Measurements from ENCODE around the gene ATRNL1.

ATRNL1 gene

GRCh38 chr10:115972426-115972825 is 879.3 kb downstream of the ATRNL1 start:
- DNase-seq (ENCODE audit: extremely low read depth in 1 of 2, low read depth in 1 of 2) = no peak

DNA sequence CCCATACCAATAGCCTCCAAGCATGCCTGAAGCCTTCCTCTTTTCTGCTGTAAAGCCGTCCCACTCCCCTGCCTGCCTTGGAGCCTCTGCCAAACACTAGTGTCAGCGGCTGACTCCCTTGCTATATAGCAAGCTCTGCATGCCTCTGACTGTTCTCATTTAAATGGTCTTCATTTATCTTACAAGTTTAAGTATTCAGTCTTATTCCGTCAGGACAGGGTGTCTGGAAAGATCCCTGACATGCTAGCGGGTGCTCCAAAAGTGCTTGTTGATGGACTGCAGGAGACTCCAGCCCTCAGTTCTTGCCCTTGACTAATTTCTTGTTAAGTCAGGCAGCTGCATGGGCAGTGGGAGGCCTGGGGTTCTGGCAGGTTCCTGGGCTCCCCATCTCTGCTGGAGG is 881.2 kb downstream of the ATRNL1 start:
- DNase-seq (ENCODE audit: extremely low read depth in 1 of 2, low read depth in 1 of 2) = no peak

DNA sequence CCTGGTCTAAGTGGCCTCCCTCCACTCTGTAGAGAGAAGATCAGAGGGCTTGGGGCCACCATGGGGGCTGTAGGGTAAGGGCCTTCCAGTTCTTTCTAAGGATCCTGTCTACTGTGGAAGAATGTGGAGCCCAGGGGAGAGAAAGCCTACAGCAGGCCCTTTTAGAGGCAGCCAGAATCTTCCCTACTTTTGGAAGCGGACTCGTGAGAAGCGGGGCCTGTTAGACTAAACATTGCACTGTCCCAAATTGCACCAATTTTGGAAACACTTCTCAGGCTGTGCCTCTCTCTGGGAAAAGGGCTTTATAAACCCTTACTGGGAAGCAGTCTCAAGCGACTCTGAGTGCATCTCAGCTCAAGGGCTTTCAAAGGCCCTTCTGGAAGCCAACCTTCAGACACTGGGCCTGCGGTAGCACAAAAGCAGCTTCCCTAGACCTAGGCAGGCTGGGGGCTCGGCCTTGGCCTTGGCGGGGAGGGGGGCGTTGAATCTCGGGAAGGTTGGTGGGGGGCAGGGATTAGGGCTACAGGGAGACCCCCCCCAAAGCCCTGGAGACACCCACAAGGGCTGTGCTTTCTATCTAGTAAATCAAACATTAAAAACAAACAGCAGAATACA is 881.8 kb downstream of the ATRNL1 start:
- DNase-seq (ENCODE audit: extremely low read depth in 1 of 2, low read depth in 1 of 2) = no peak

GRCh38 chr10:115975506-115975905 is 882.3 kb downstream of the ATRNL1 start:
- no peak for DNase-seq (ENCODE audit: extremely low read depth in 1 of 2, low read depth in 1 of 2)

DNA sequence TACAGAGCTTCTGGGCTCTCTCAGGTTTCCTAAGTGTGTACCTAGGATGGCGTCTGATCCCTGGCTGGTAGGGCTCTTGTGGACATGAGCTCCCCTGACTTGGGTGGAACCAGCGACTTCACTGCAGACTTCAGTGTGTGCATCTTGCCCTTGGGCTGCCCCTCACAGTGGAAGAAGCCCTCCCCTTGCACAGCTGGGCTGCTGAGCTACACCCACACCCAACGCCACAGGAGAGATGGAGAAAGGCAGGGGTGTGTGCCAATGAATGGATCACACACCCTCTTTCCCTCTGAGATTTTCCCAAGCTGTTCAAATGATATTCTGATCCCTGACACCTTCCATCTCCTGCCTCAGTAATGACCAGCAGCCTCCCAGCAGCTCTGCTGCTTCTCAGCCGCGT is 883.2 kb downstream of the ATRNL1 start:
- no peak for DNase-seq (ENCODE audit: extremely low read depth in 1 of 2, low read depth in 1 of 2)

- DNase-seq (ENCODE audit: extremely low read depth in 1 of 2, low read depth in 1 of 2) = no peak
These were observed 884.7 kb downstream of the ATRNL1 start for GRCh38 chr10:115977855-115978254.

DNA sequence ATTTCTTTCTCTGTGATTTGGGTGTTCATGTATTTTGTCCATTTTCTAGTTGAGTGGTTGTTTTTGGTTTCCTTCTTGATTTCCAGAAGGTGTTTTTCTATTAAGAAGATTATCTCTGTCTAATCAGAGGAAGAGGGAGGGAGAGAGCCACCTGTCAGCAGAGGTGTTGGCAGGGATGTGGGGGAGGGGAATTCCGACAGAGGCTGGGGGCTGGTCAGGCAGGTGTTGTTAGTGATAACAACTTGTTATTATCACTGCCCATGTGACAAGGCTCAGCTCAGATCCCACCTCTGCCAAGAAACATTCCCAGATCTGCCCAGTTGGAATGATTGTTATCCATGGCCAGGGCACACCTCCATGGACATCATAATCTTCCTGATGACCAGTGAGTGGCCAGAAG is 886.4 kb downstream of the ATRNL1 start:
- DNase-seq (ENCODE audit: extremely low read depth in 1 of 2, low read depth in 1 of 2) = no peak

- DNase-seq (ENCODE audit: extremely low read depth in 1 of 2, low read depth in 1 of 2) = no peak
These were observed 887.3 kb downstream of the ATRNL1 start for GRCh38 chr10:115980470-115980869.

DNA sequence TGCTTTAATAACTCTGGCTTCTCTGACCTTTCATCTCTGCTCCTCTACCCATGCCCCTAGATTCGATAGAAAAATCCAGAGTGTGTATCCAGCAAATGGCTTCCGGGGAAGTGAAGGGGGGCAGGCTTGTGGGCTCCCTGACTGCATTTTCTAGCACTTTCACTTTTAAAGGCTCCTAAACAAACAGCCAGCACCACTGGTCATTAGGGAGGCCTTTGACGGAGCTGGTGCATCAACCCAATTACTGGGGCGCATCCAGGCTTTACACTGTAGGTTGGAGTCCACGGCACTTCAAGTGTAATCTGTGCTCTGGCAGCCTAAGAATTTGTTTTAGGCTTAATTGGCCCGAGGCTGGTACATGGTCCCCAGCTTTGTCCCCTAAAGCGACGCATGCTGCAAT is 887.9 kb downstream of the ATRNL1 start:
- no peak for DNase-seq (ENCODE audit: extremely low read depth in 1 of 2, low read depth in 1 of 2)

DNA sequence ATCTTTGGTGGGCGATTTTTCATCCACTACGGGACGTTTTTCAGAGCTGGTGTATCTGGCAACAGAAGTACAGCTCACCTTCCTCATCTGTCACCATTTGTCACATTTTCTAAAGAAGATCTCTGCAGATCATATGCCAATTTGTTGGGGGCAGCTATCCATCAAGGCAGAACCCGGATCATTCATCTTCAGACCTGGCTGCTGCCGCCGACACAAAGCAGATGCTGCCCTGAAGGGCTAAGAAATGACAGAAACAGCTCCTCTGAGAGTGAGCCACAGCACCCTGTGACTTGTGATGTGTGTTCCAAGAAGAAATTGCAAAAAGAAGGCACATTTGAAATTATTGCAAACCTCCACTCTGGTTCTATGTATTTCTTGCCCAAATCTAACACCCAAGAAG is 888.9 kb downstream of the ATRNL1 start:
- no peak for DNase-seq (ENCODE audit: extremely low read depth in 1 of 2, low read depth in 1 of 2)

DNA sequence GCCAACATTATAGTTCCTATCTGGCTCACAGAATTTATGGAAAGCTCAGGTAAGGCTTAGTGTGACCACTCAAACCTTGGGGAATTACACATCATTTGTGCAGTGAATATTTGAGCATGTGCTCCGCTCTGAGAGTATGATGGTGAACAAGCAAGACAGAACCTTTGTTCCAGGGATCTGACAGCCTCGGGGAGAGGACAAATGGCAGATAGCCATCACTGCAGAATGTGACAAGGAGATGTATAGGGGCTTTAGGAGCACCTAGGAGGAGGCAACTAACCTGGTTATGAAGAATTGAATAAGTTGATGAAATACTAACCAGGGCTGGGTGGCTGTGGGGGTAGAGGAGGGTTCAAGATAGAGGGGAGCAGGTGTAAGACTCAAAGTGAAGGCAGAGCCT is 889.4 kb downstream of the ATRNL1 start:
- no peak for DNase-seq (ENCODE audit: extremely low read depth in 1 of 2, low read depth in 1 of 2)

- no peak for DNase-seq (ENCODE audit: extremely low read depth in 1 of 2, low read depth in 1 of 2)
These were observed 892.6 kb downstream of the ATRNL1 start for GRCh38 chr10:115985786-115986185.

DNA sequence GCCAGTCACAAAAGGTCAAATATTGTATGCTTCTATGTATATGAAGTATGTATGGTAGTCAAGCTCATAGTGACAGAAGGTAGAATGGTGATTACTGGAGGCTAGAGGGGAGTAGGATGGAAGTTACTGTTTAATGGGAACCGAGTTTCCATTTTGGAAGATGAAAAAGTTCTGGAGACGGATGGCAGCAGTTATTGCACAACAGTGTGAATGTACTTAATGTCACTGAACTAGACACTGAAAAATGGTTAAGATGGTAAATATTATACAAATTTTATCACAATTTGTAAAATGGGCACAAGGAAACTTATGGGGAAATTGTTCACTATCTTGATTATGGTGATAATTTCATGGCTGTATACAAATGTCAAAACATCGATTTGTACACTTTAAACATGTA is 895.2 kb downstream of the ATRNL1 start:
- DNase-seq (ENCODE audit: extremely low read depth in 1 of 2, low read depth in 1 of 2) = no peak

GRCh38 chr10:115989621-115990020 is 896.5 kb downstream of the ATRNL1 start:
- no peak for DNase-seq (ENCODE audit: extremely low read depth in 1 of 2, low read depth in 1 of 2)

DNA sequence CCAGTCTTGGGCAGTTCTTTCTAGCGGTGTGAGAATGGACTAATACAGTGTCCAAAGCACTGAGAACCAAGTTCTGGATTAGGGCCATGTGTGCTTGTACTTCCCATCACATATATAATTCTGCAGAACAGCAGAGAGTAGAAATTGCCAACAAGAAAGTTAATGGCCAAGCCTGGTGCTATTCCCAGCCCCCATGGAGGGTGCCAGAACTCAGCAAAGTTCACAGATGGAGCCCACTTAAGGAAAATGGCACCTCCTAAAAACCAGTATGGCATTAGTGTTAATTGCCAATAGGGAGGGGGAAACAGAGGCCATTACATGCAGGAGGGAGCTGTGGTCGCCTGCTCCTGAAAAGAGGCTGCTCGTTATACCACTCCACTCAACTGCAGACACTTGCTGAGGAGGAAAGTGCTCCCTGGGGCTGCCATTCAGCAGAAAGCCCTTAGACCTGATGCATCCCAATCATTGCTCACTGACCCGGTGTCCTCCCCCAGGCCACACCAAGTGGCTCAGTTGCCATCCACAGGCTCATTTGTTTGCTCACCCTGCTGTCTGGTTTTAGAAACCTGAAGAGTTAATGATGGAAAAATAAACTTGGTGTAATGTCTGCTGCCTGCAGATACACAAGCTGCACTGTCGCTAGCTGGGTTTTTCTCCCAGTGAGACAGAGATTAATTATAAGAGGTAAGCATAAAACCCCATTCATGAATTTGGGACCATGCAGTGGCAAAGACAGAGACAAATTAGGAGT is 899.2 kb downstream of the ATRNL1 start:
- no peak for DNase-seq (ENCODE audit: extremely low read depth in 1 of 2, low read depth in 1 of 2)

DNA sequence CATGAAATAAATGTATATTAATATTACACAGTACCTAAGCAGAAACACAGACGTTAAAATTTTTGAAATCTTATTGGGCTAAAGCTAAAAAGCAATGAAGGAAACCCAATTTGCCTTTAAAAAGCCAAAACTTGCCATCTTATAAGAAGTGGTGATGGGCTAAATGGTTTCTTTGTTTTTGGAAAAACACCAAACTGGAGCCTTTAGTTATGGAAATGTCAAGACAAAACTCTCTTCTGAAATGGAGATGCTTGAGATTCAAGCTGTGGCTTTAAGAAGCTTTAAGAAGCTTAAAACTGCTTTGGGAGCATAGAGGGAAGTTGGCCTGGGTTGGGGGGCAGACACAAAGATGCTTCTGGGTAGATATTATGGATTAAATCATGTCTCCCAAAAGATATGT is 902.9 kb downstream of the ATRNL1 start:
- no peak for DNase-seq (ENCODE audit: extremely low read depth in 1 of 2, low read depth in 1 of 2)

- DNase-seq (ENCODE audit: extremely low read depth in 1 of 2, low read depth in 1 of 2) = no peak
These were observed 905.1 kb downstream of the ATRNL1 start for GRCh38 chr10:115998301-115998700.

All from stimulated activated CD8-positive, alpha-beta memory T cell treated with anti-CD3 and anti-CD28 coated beads, Interleukin-7, amount 100 ng/mL, for 48 hours (primary cell).